GM12878 (cell line): ENCODE measurements around the gene KIFC1. TPM values are rescaled to one million over a fixed set of nuclear protein-coding genes. Genes with fewer than 3 reads are reported as not detected.

Experiments
- PAX5 ChIP-seq: IDR thresholded peaks from 2 replicates; pipeline ENCODE4 v1.6.1; 2011; ENCODE audit warnings: low read depth, low read length, borderline replicate concordance
- RAD21 ChIP-seq: IDR thresholded peaks from 2 replicates; pipeline ENCODE4 v1.6.1; 2011; ENCODE audit warnings: mild to moderate bottlenecking, low read depth, low read length, moderate library complexity; ENCODE audit not compliant: insufficient read depth
- SMARCA5 ChIP-seq: fragments of 450-650 bp; IDR thresholded peaks from 2 replicates; pipeline ENCODE4 v1.6.1; 2017; ENCODE audit warnings: mild to moderate bottlenecking
- WRNIP1 ChIP-seq: IDR thresholded peaks from 2 replicates; pipeline ENCODE4 v1.6.1; 2011; ENCODE audit warnings: low read depth, low read length, improper control_type of control experiment, borderline replicate concordance
- YBX1 ChIP-seq: fragments of 450-650 bp; IDR thresholded peaks from 2 replicates; pipeline ENCODE4 v1.6.1; 2016; ENCODE audit warnings: antibody characterized with exemption
- ZNF217 ChIP-seq: fragments of 450-650 bp; IDR thresholded peaks from 2 replicates; pipeline ENCODE4 v1.6.1; 2017; ENCODE audit warnings: antibody characterized with exemption, mild to moderate bottlenecking
- microRNA-seq: library from miRNA; unstranded; fragments of <30 nt; microRNA quantifications from one replicate; pipeline ENCODE4, GENCODE V29; 2018
- polyA plus RNA-seq, 11 experiments: library from polyadenylated mRNA; depleted of rRNA in 4 of 11; unstranded in 6 of 11; stranded (reverse) in 5 of 11; fragments of >200 nt; fragmentation: Nextera tagmentation in 4 of 11; fragmentation: Illumina TruSeq in 1 of 11; extraction: Ambion mirVana in 4 of 11; extraction: Trizol in 1 of 11; gene quantifications; 1 replicate in 1 of 11; 2 replicates in 10 of 11; pipeline versions ENCODE4 v1.2.1 to v1.2.3, GENCODE V29; 2011 to 2016; ENCODE audit warnings: inconsistent platforms in 2 of 11, missing spikeins in 2 of 11, low read depth in 1 of 11
- small RNA-seq: library from RNA; depleted of rRNA; stranded (forward); fragments of <200 nt; gene quantifications from one replicate; pipeline ENCODE3, GENCODE V24; 2014
- total RNA-seq, 4 experiments: library from RNA; depleted of rRNA in 3 of 4; stranded (reverse); fragments of >200 nt in 3 of 4; fragmentation: Illumina TruSeq in 1 of 4; extraction: Trizol in 1 of 4; gene quantifications; 2 replicates each; pipeline versions ENCODE4 v1.2.1 to v1.2.3, GENCODE V29; 2013 to 2021

KIFC1 gene
- total and polyA plus RNA-seq, 10 of the 15 experiments (the other 5 are each of a cell fraction or from before 2014, with no cell fraction given) = 1.8 to 87.4 (median 54.4) TPM

DNA sequence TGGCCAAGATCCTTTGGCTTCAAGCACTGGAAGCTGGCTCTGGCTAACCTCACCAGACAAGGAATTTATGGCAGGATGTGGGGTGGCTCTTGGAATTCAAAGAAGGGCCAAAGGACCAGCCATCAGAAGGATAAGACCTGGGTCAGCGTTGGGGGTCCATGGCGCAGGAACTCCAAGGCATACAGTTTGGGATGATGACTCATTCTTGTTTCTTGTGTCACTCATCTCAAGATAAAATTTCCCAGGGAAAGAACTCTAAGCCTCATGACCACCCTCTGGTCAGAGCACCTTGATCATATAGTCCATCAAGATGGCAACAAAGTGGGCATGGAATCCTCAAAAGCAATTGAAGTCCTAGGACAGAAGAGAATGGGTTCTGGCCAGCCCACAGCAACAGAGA is 67.6 kb downstream of the KIFC1 start (continued):
- TF ChIP-seq ZNF217 (no peak), PAX5 (no peak), WRNIP1 (no peak), RAD21 (no peak), SMARCA5 (no peak), YBX1 (no peak)

Small RNA genes lying within 50 kb of the gene (microRNA-seq; reads per million reads assigned to microRNA genes)
- gene MIR5004 = not detected

Small RNA genes lying within 50 kb of the gene (small RNA-seq; reads per million reads assigned to genes)
- gene RPL35AP4 (not detected), gene ZBTB9 (not detected)

Other genes starting within 250 kb of the KIFC1 start
Only the 7 nearest of the 20 such genes appear.
- gene TAPBP, start 77.7 kb upstream of the KIFC1 start, total RNA-seq (2014; rRNA removed) = 107 and 118 TPM in 2 replicates
- gene TAPBP, start 77.7 kb upstream of the KIFC1 start, total RNA-seq (2014; rRNA removed; fragmentation: Illumina TruSeq; extraction: Trizol) = 44.0 and 46.7 TPM in 2 replicates
- gene TAPBP, start 77.7 kb upstream of the KIFC1 start, total RNA-seq (2021) = 210 and 219 TPM in 2 replicates
- 20.7 and 40.7 TPM in 2 replicates for gene TAPBP, start 77.7 kb upstream of the KIFC1 start, polyA plus RNA-seq (2011; rRNA removed)
- 35.4 and 49.4 TPM in 2 replicates for gene TAPBP, start 77.7 kb upstream of the KIFC1 start, polyA plus RNA-seq (2014; fragmentation: Illumina TruSeq; extraction: Trizol)
- gene TAPBP, start 77.7 kb upstream of the KIFC1 start, polyA plus RNA-seq (2014; fragmentation: Nextera tagmentation; extraction: Ambion mirVana) = 10 to 100 TPM; 14.6 to 30.0 TPM
- gene TAPBP, start 77.7 kb upstream of the KIFC1 start, polyA plus RNA-seq (2014; rRNA removed) = 108 and 138 TPM in 2 replicates
- gene TAPBP, start 77.7 kb upstream of the KIFC1 start, polyA plus RNA-seq (2016; fragmentation: Nextera tagmentation; extraction: Ambion mirVana) = 100 to 1,000 TPM; 107 TPM
- 8.9 and 9.3 TPM in 2 replicates for gene ZBTB22, start 74.1 kb upstream of the KIFC1 start, total RNA-seq (2014; rRNA removed)
- 5.9 and 6.2 TPM in 2 replicates for gene ZBTB22, start 74.1 kb upstream of the KIFC1 start, total RNA-seq (2014; rRNA removed; fragmentation: Illumina TruSeq; extraction: Trizol)
- gene ZBTB22, start 74.1 kb upstream of the KIFC1 start, total RNA-seq (2021) = 9.7 and 12.0 TPM in 2 replicates
- 3.2 and 5.1 TPM in 2 replicates for gene ZBTB22, start 74.1 kb upstream of the KIFC1 start, polyA plus RNA-seq (2011; rRNA removed)
- 3.8 and 4.4 TPM in 2 replicates for gene ZBTB22, start 74.1 kb upstream of the KIFC1 start, polyA plus RNA-seq (2014; fragmentation: Illumina TruSeq; extraction: Trizol)
- under 1 TPM; 0.11 to 0.62 TPM for gene ZBTB22, start 74.1 kb upstream of the KIFC1 start, polyA plus RNA-seq (2014; fragmentation: Nextera tagmentation; extraction: Ambion mirVana)
- 9.8 and 9.9 TPM in 2 replicates for gene ZBTB22, start 74.1 kb upstream of the KIFC1 start, polyA plus RNA-seq (2014; rRNA removed)
- 1 to 10 TPM; 4.1 to 4.5 TPM for gene ZBTB22, start 74.1 kb upstream of the KIFC1 start, polyA plus RNA-seq (2016; fragmentation: Nextera tagmentation; extraction: Ambion mirVana)
- 57.0 and 65.9 TPM in 2 replicates for gene DAXX, start 68.9 kb upstream of the KIFC1 start, total RNA-seq (2014; rRNA removed)
- gene DAXX, start 68.9 kb upstream of the KIFC1 start, total RNA-seq (2014; rRNA removed; fragmentation: Illumina TruSeq; extraction: Trizol) = 43.6 and 49.6 TPM in 2 replicates
- 55.8 and 57.6 TPM in 2 replicates for gene DAXX, start 68.9 kb upstream of the KIFC1 start, total RNA-seq (2021)
- gene DAXX, start 68.9 kb upstream of the KIFC1 start, polyA plus RNA-seq (2011; rRNA removed) = 13.0 and 24.2 TPM in 2 replicates
- 72.6 and 74.4 TPM in 2 replicates for gene DAXX, start 68.9 kb upstream of the KIFC1 start, polyA plus RNA-seq (2014; fragmentation: Illumina TruSeq; extraction: Trizol)
- gene DAXX, start 68.9 kb upstream of the KIFC1 start, polyA plus RNA-seq (2014; fragmentation: Nextera tagmentation; extraction: Ambion mirVana) = 10 to 100 TPM; 30.3 to 56.8 TPM
- 40.2 and 56.0 TPM in 2 replicates for gene DAXX, start 68.9 kb upstream of the KIFC1 start, polyA plus RNA-seq (2014; rRNA removed)
- gene DAXX, start 68.9 kb upstream of the KIFC1 start, polyA plus RNA-seq (2016; fragmentation: Nextera tagmentation; extraction: Ambion mirVana) = 100 to 1,000 TPM in 1 of 2 experiments, 10 to 100 TPM in 1; 83.1 to 100 TPM
- gene PHF1, start 19.2 kb downstream of the KIFC1 start, total RNA-seq (2014; rRNA removed) = 6.5 and 6.8 TPM in 2 replicates
- 5.5 and 6.5 TPM in 2 replicates for gene PHF1, start 19.2 kb downstream of the KIFC1 start, total RNA-seq (2014; rRNA removed; fragmentation: Illumina TruSeq; extraction: Trizol)
- 13.5 and 14.5 TPM in 2 replicates for gene PHF1, start 19.2 kb downstream of the KIFC1 start, total RNA-seq (2021)
- 11.8 and 17.8 TPM in 2 replicates for gene PHF1, start 19.2 kb downstream of the KIFC1 start, polyA plus RNA-seq (2011; rRNA removed)
- gene PHF1, start 19.2 kb downstream of the KIFC1 start, polyA plus RNA-seq (2014; fragmentation: Illumina TruSeq; extraction: Trizol) = 5.9 and 10.3 TPM in 2 replicates
- gene PHF1, start 19.2 kb downstream of the KIFC1 start, polyA plus RNA-seq (2014; fragmentation: Nextera tagmentation; extraction: Ambion mirVana) = 1 to 10 TPM; 1.3 to 2.2 TPM
- gene PHF1, start 19.2 kb downstream of the KIFC1 start, polyA plus RNA-seq (2014; rRNA removed) = 17.3 and 21.4 TPM in 2 replicates
- 1 to 10 TPM; 3.1 to 3.5 TPM for gene PHF1, start 19.2 kb downstream of the KIFC1 start, polyA plus RNA-seq (2016; fragmentation: Nextera tagmentation; extraction: Ambion mirVana)
- 201 and 217 TPM in 2 replicates for gene CUTA, start 26.3 kb downstream of the KIFC1 start, total RNA-seq (2014; rRNA removed)
- 107 and 118 TPM in 2 replicates for gene CUTA, start 26.3 kb downstream of the KIFC1 start, total RNA-seq (2014; rRNA removed; fragmentation: Illumina TruSeq; extraction: Trizol)
- 165 and 173 TPM in 2 replicates for gene CUTA, start 26.3 kb downstream of the KIFC1 start, total RNA-seq (2021)
- gene CUTA, start 26.3 kb downstream of the KIFC1 start, polyA plus RNA-seq (2011; rRNA removed) = 95.6 and 137 TPM in 2 replicates
- 62.2 and 102 TPM in 2 replicates for gene CUTA, start 26.3 kb downstream of the KIFC1 start, polyA plus RNA-seq (2014; fragmentation: Illumina TruSeq; extraction: Trizol)
- gene CUTA, start 26.3 kb downstream of the KIFC1 start, polyA plus RNA-seq (2014; fragmentation: Nextera tagmentation; extraction: Ambion mirVana) = 100 to 1,000 TPM; 268 to 293 TPM
- gene CUTA, start 26.3 kb downstream of the KIFC1 start, polyA plus RNA-seq (2014; rRNA removed) = 178 and 203 TPM in 2 replicates
- 100 to 1,000 TPM; 220 to 226 TPM for gene CUTA, start 26.3 kb downstream of the KIFC1 start, polyA plus RNA-seq (2016; fragmentation: Nextera tagmentation; extraction: Ambion mirVana)
- 1.2 and 1.5 TPM in 2 replicates for gene SYNGAP1, start 28.2 kb downstream of the KIFC1 start, total RNA-seq (2014; rRNA removed)
- gene SYNGAP1, start 28.2 kb downstream of the KIFC1 start, total RNA-seq (2014; rRNA removed; fragmentation: Illumina TruSeq; extraction: Trizol) = 0.85 and 0.88 TPM in 2 replicates
- gene SYNGAP1, start 28.2 kb downstream of the KIFC1 start, total RNA-seq (2021) = 5.7 and 9.2 TPM in 2 replicates
- gene SYNGAP1, start 28.2 kb downstream of the KIFC1 start, polyA plus RNA-seq (2011; rRNA removed) = 2.2 and 3.9 TPM in 2 replicates
- gene SYNGAP1, start 28.2 kb downstream of the KIFC1 start, polyA plus RNA-seq (2014; fragmentation: Illumina TruSeq; extraction: Trizol) = 3.1 and 5.7 TPM in 2 replicates
- gene SYNGAP1, start 28.2 kb downstream of the KIFC1 start, polyA plus RNA-seq (2014; fragmentation: Nextera tagmentation; extraction: Ambion mirVana) = under 1 TPM; 0.05 to 0.14 TPM
- 6.4 and 9.0 TPM in 2 replicates for gene SYNGAP1, start 28.2 kb downstream of the KIFC1 start, polyA plus RNA-seq (2014; rRNA removed)
- gene SYNGAP1, start 28.2 kb downstream of the KIFC1 start, polyA plus RNA-seq (2016; fragmentation: Nextera tagmentation; extraction: Ambion mirVana) = under 1 TPM; 0.62 to 0.73 TPM
- 5.2 and 6.6 TPM in 2 replicates for gene ZBTB9, start 62.8 kb downstream of the KIFC1 start, total RNA-seq (2014; rRNA removed)
- gene ZBTB9, start 62.8 kb downstream of the KIFC1 start, total RNA-seq (2014; rRNA removed; fragmentation: Illumina TruSeq; extraction: Trizol) = 6.0 and 6.7 TPM in 2 replicates
- 9.2 and 10.4 TPM in 2 replicates for gene ZBTB9, start 62.8 kb downstream of the KIFC1 start, total RNA-seq (2021)
- 5.3 and 7.2 TPM in 2 replicates for gene ZBTB9, start 62.8 kb downstream of the KIFC1 start, polyA plus RNA-seq (2011; rRNA removed)
- 9.8 and 10.3 TPM in 2 replicates for gene ZBTB9, start 62.8 kb downstream of the KIFC1 start, polyA plus RNA-seq (2014; fragmentation: Illumina TruSeq; extraction: Trizol)
- 1 to 10 TPM; 1.5 to 2.6 TPM for gene ZBTB9, start 62.8 kb downstream of the KIFC1 start, polyA plus RNA-seq (2014; fragmentation: Nextera tagmentation; extraction: Ambion mirVana)
- 6.7 and 7.3 TPM in 2 replicates for gene ZBTB9, start 62.8 kb downstream of the KIFC1 start, polyA plus RNA-seq (2014; rRNA removed)
- gene ZBTB9, start 62.8 kb downstream of the KIFC1 start, polyA plus RNA-seq (2016; fragmentation: Nextera tagmentation; extraction: Ambion mirVana) = 10 to 100 TPM; 12.1 to 12.7 TPM